Heart right ventricle (tissue), 16 donors: ENCODE data around the gene DENND4A. TPM values are rescaled to one million over a fixed set of nuclear protein-coding genes. Genes with fewer than 3 reads are reported as not detected.

Experiments used
- ATAC-seq, 8 donors: fragments of 200-7000 bp; cut with Tn5 transposase; one replicate each; pipeline ENCODE4 v1.9.1; 2020; ENCODE audit warnings: mild to moderate bottlenecking in 8 of 8, moderate library complexity in 8 of 8, moderate number of reproducible peaks in 1 of 8
- DNase-seq, 2 donors: peaks; one replicate each; pipeline ENCODE4 v3.0.0-alpha.2; 2020
- H3K27ac ChIP-seq, 10 donors: fragments of 200-600 bp; sonication (generic) in 2 of 10; one replicate each; pipeline versions ENCODE4 v1.5.0 to v1.8.0; 2020 to 2022; ENCODE audit warnings: mild to moderate bottlenecking in 3 of 10
- H3K27me3 ChIP-seq, 7 donors: fragments of 200-600 bp; one replicate each; pipeline ENCODE4 v1.8.0; 2021 to 2022; ENCODE audit warnings: mild to moderate bottlenecking in 2 of 7
- H3K36me3 ChIP-seq, 9 donors: fragments of 200-600 bp; sonication (generic) in 1 of 9; one replicate each; pipeline versions ENCODE4 v1.5.0 to v1.8.0; 2020 to 2022; ENCODE audit warnings: mild to moderate bottlenecking in 2 of 9
- H3K4me1 ChIP-seq, 9 donors: fragments of 200-600 bp; sonication (generic) in 1 of 9; one replicate each; pipeline versions ENCODE4 v1.5.0 to v1.8.0; 2020 to 2022; ENCODE audit warnings: mild to moderate bottlenecking in 4 of 9
- H3K4me3 ChIP-seq, 10 donors: fragments of 200-600 bp; sonication (generic) in 2 of 10; one replicate each; pipeline versions ENCODE4 v1.5.0 to v1.8.0; 2020 to 2022; ENCODE audit warnings: mild to moderate bottlenecking in 7 of 10, moderate library complexity in 2 of 10
- H3K9me3 ChIP-seq, 11 donors: fragments of 200-600 bp in 10 of 11; sonication (generic) in 2 of 11; one replicate each; pipeline versions ENCODE4 v1.5.0 to v1.8.0; 2013 to 2022; ENCODE audit warnings: mild to moderate bottlenecking in 2 of 11, control low read depth in 1 of 11, moderate library complexity in 1 of 11
- WGBS, 2 donors: extraction: QIAGEN DNeasy Blood & Tissue Kit; methylation state at CpG; one replicate each; pipeline ENCODE4 v1.1.7; 2013; ENCODE audit warnings: inconsistent platforms in 1 of 2; 5-methylcytosine and 5-hydroxymethylcytosine counted together
- intact Hi-C, 10 donors: fragments of 100-400 bp; cut with DNase I; formaldehyde crosslinking; loops; one replicate each; pipeline versions ENCODE4 v1.11.1 to v1.14.2; 2022
- polyA plus RNA-seq, 2 donors: library from polyadenylated mRNA; stranded (reverse); fragments of 200-250 nt; gene quantifications; one replicate each; pipeline ENCODE4 v1.2.3, GENCODE V29; 2013
- total RNA-seq, 10 donors: library from RNA; stranded (reverse); fragmentation: NEBNext Ultra II Directional in 3 of 10; extraction: Animal tissue kit (Norgen Biotek cat#: 25700) in 3 of 10; gene quantifications; one replicate each; pipeline versions ENCODE4 v1.2.1 to v1.2.4, GENCODE V29; 2021 to 2023
- TF ChIP-seq, protein P1 (sequence below), 9 donors: fragments of 200-600 bp; sonication (generic) in 2 of 9; IDR thresholded peaks; one replicate each; pipeline versions ENCODE4 v1.5.0 to v1.8.0; 2021 to 2022; ENCODE audit warnings: antibody characterized with exemption in 9 of 9, mild to moderate bottlenecking in 5 of 9, moderate library complexity in 1 of 9
- donor health status: Arrhythmogenic right ventricular cardiomyopathy.
- donor health status: ischemic (EF 13 %, LVEDD 7.1; RV severe dilation, severe dysfunction).
- donor health status: healthy with polysubstance abuse.
- donor health status: DM: no; HTN: yes; CAD: no.
- donor health status: DM: no; HTN: no; CAD: no.
- donor health status: ischemic (EF 25% LVEDD 6.9; RV normal size, moderate dysfunction).
- donor health status: ischemic (EF 25% LVEDD 5.7; RV mildly dilated, moderate dysfunction).
- donor health status: healthy.
- donor health status: DM: yes; HTN: yes; CAD: no.
- donor health status: Ischemic cardiomyopathy.
- donor health status: ischemic (EF 35%, LVEDD 5.7; RV mildly dilated, moderate dysfunction).
- donor health status: nonischemic (EF 11% LVEDD 7.7; RV severe dilation, severe dysfunction).
- donor health status: DM: yes; HTN: yes; CAD: no.
- donor health status: PGD.
- donor health status: ischemic (EF 29% LVEDD 5.4; RV normal size, mild dysfunction).
- donor health status: nonischemic (EF 23%, LVEDD 6.1; RV moderate dilation, normal function).

DENND4A gene
- total and polyA plus RNA-seq, 12 donors, result 3.2 to 23.8 (median 15.5) TPM

DNA sequence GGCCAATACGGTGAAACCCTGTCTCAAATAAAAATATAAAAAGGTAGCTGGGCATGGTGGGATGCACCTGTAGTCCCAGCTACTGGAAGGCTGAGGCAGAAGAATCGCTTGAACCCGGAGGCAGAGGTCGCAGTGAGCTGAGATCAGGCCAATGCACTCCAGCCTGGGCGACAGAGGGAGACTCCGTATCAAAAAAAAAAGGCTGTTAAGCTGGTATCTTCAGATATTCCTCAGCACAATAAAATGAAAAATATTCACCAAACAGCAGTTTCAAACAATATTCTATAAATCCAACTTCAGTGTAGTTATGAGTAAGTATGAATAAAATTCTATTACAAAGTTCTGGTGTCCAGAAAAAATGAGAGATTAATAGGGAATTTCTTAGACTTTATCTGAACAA, 14.2 kb downstream of the DENND4A start:
- H3K27ac ChIP-seq, result peak overlapping the region in 1 of 10 donors; percentile 80
- WGBS, 2 donors, result 90 to 95% methylated on average over 6 of the region's 6 CpGs
- H3K4me3 ChIP-seq, result no peak overlapping the region
- DNase-seq (no peak), ATAC-seq (no peak)
- H3K27me3 ChIP-seq, result no peaks in the 10 kb centered on the region
- H3K36me3 ChIP-seq, result no peaks in the 10 kb centered on the region
- intact Hi-C loops, result no loop called here
- H3K9me3 ChIP-seq, result no peaks in the 10 kb centered on the region
- TF ChIP-seq, protein P1, sequence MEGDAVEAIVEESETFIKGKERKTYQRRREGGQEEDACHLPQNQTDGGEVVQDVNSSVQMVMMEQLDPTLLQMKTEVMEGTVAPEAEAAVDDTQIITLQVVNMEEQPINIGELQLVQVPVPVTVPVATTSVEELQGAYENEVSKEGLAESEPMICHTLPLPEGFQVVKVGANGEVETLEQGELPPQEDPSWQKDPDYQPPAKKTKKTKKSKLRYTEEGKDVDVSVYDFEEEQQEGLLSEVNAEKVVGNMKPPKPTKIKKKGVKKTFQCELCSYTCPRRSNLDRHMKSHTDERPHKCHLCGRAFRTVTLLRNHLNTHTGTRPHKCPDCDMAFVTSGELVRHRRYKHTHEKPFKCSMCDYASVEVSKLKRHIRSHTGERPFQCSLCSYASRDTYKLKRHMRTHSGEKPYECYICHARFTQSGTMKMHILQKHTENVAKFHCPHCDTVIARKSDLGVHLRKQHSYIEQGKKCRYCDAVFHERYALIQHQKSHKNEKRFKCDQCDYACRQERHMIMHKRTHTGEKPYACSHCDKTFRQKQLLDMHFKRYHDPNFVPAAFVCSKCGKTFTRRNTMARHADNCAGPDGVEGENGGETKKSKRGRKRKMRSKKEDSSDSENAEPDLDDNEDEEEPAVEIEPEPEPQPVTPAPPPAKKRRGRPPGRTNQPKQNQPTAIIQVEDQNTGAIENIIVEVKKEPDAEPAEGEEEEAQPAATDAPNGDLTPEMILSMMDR (IDR thresholded peaks at IDR 0.05), result no peak
- H3K4me1 ChIP-seq, result peaks cover 0 to 66% (median 0%) of the 10 kb centered on the region in 9 donors

DNA sequence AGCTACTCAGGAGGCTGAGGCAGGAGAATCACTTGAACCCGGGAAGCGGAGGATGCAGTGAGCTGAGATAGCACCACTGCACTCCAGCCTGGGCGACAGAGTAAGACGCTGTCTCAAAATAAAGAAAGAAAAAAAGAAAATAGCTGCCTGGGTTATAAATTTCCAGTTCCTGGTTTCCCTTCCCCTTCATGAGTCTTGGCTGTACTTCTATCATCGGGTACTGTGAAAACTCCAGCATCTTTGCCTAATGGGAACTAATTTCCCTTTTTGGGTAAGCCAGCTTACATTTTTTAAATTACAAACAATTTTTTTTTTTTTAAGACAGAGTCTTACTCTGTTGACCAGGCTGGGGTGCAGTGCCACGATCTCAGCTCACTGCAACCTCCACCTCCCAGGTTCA, 15.0 kb downstream of the DENND4A start:
- intact Hi-C loops, result no loop called here
- H3K4me1 ChIP-seq, result peaks cover 0 to 62% (median 0%) of the 10 kb centered on the region in 9 donors
- no peak overlapping the region for H3K4me3 ChIP-seq
- no peaks in the 10 kb centered on the region for H3K9me3 ChIP-seq
- no peak for ATAC-seq
- peak overlapping the region in 1 of 10 donors; percentile 80 for H3K27ac ChIP-seq
- TF ChIP-seq, protein P1 (IDR thresholded peaks at IDR 0.05), result no peak
- WGBS, 2 donors, result 90 to 98% methylated on average over 6 of the region's 6 CpGs
- DNase-seq, result no peak
- H3K27me3 ChIP-seq, result no peaks in the 10 kb centered on the region
- H3K36me3 ChIP-seq, result no peaks in the 10 kb centered on the region

DNA sequence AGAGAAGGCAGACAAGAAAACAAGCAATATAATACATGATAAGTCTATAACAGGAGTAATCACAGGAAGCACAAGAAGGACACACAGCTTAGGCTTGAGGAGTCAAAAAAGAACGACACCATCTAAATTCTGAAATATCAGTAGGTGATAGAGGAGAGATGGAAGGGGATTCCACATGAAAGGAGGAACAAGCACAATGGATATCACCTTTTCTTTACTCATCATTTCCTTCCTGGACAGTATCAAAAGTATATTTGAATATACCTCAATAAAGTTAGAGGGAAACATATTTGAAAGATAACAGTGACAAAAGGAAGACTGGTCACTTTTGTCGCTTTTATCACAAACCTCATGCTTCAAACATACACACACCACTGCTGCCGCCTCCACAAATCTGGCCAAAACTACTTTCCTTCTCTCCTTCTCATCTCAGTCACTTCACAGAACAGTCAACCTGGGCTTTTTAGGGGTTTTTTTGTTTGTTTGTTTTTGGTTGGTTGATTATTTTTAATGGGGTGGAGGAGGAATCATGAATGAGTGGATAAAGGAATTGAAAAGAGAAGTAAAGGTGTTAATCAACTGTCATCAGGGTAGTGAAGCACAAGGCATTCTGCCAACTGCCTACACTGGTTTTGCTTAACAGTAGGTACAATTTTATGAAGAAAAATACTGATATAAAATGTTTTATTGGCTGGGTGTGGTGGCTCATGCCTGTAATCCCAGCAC, 18.5 kb downstream of the DENND4A start:
- H3K9me3 ChIP-seq, result no peaks in the 10 kb centered on the region
- ATAC-seq (no peak), DNase-seq (no peak)
- no peaks in the 10 kb centered on the region for H3K27me3 ChIP-seq
- TF ChIP-seq, protein P1 (IDR thresholded peaks at IDR 0.05), result no peak
- intact Hi-C loops, result no loop called here
- H3K4me3 ChIP-seq, result no peak overlapping the region
- 88 to 91% methylated on average over 3 of the region's 3 CpGs for WGBS, 2 donors
- H3K36me3 ChIP-seq, result no peaks in the 10 kb centered on the region
- peaks cover 0 to 46% (median 0%) of the 10 kb centered on the region in 9 donors for H3K4me1 ChIP-seq
- peak overlapping the region in 1 of 10 donors; percentile 1 for H3K27ac ChIP-seq

DNA sequence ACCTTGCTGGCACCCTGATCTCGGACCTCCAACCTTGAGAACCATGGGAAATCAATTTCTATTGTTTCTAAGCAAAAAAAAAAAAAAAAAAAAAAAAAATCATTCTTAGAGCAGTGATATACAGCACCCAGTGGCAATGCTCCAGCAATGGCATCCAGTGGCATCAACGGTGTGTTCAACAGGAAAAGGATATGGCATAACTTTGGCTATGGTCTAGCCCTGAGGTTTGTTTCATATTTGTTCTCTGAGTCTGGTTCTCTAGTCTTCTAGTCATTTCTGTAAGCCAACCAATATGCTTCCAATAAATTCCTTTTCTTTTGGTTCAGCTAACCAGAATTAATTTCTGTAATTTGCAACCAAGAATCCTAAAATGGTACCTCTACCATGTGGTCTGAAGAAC, 19.2 kb downstream of the DENND4A start:
- WGBS, 2 donors, result 80 to 83% methylated on average over 2 of the region's 2 CpGs
- Histone ChIP-seq H3K36me3 (no peaks in the 10 kb centered on the region), H3K4me1 (peaks cover 0 to 42% (median 0%) of the 10 kb centered on the region in 9 donors), H3K27ac (peak overlapping the region in 1 of 10 donors; percentile 1), H3K27me3 (no peaks in the 10 kb centered on the region), H3K4me3 (no peak overlapping the region), H3K9me3 (no peaks in the 10 kb centered on the region)
- TF ChIP-seq, protein P1 (IDR thresholded peaks at IDR 0.05), result no peak
- intact Hi-C loops, result no loop called here
- DNase-seq (no peak), ATAC-seq (no peak)
